Activated CD4-positive, alpha-beta T cell treated with anti-CD3 and anti-CD28 coated beads for 36 hours (primary cell): ENCODE measurements around the gene UGT1A9. TPM values are rescaled to one million over a fixed set of nuclear protein-coding genes. Genes with fewer than 3 reads are reported as not detected.

Source experiments
- ATAC-seq: fragments of 200-7000 bp; cut with Tn5 transposase; one replicate; pipeline ENCODE4 v1.10.0; 2021; ENCODE audit warnings: mild to moderate bottlenecking, moderate library complexity
- CTCF ChIA-PET: fragments of 350-600 bp; sonication (Branson Sonifier 250); formaldehyde crosslinking; loops from one replicate; lab custom pipeline; 2021; ENCODE audit warnings: antibody characterized with exemption; lab: Charles Lee
- POLR2A ChIA-PET: fragments of 350-600 bp; sonication (Branson Sonifier 250); formaldehyde crosslinking; loops from one replicate; lab custom pipeline; 2021; ENCODE audit warnings: antibody characterized with exemption, inconsistent platforms; lab: Charles Lee
- DNase-seq: peaks from one replicate; pipeline ENCODE4 v3.0.0-alpha.2; 2020
- H3K27ac Mint-ChIP-seq: one replicate; pipeline ENCODE4 v1.8.0; 2021; ENCODE audit warnings: mixed read lengths
- H3K27me3 Mint-ChIP-seq: one replicate; pipeline ENCODE4 v1.8.0; 2021; ENCODE audit warnings: mixed read lengths
- H3K36me3 Mint-ChIP-seq: one replicate; pipeline ENCODE4 v1.8.0; 2021; ENCODE audit warnings: low read depth, mixed read lengths
- H3K4me1 Mint-ChIP-seq: one replicate; pipeline ENCODE4 v1.8.0; 2021; ENCODE audit warnings: mixed read lengths
- H3K4me3 Mint-ChIP-seq: one replicate; pipeline ENCODE4 v1.8.0; 2021; ENCODE audit warnings: mild to moderate bottlenecking, moderate library complexity, mixed read lengths
- H3K9me3 Mint-ChIP-seq: one replicate; pipeline ENCODE4 v1.8.0; 2021; ENCODE audit warnings: low read depth, mixed read lengths
- intact Hi-C, 2 experiments: fragments of 100-400 bp; cut with DNase I in 1 of 2; cut with micrococcal nuclease in 1 of 2; formaldehyde crosslinking; loops; one replicate each; pipeline versions ENCODE4 v1.14.2 to v1.15.1; 2022 to 2024; cut with DNase I, micrococcal nuclease
- total RNA-seq, 2 experiments: library from RNA; stranded (reverse); gene quantifications; one replicate each; pipeline ENCODE4 v1.2.3, GENCODE V29; 2021

The UGT1A9 gene
- total RNA-seq, 2 experiments from 2014 or later, result not detected

DNA sequence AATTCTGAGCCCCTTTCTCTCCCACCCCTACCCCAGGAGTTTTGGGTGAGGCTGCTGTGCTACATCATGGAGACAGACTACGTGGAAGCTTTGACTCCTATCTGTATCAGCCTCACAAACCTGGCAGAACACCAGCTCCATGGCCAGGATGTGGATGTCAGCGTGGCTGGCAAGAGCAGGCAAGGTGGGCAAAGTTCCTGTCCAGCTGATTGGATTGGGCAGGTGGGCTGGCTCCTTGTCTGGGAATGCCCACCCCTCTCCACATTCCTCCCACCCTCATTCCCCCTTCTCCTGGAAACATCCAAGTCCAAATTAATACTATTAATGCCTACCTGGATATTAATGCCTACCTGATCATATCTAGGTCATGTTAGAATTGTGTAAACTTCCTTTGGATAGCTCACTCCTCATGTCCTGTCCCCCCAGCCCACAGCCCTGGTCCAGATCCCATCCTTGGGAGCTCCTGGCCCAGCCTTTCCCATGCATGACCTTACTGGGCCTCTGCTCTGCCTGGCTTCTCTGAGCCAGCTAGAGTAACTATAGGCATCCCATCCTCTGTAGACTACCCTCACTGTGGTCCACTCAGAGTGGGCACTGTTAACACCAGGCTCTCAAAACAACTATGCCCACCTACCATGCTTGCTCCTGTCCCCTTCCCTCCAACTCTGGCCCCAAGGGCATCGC lies 130.6 kb downstream of the UGT1A9 start:
- no peak for DNase-seq
- ATAC-seq, result no peak
- CTCF ChIA-PET, result no interaction called here
- no peaks in the 10 kb centered on the region for H3K36me3 Mint-ChIP-seq
- no peak overlapping the region for H3K27ac Mint-ChIP-seq
- peaks cover 9% of the 10 kb centered on the region for H3K27me3 Mint-ChIP-seq
- POLR2A ChIA-PET, result no interaction called here
- H3K4me1 Mint-ChIP-seq, result peaks cover 2% of the 10 kb centered on the region
- no peak overlapping the region for H3K4me3 Mint-ChIP-seq
- intact Hi-C loops, result no loop called here
- H3K9me3 Mint-ChIP-seq, result no peaks in the 10 kb centered on the region

DNA sequence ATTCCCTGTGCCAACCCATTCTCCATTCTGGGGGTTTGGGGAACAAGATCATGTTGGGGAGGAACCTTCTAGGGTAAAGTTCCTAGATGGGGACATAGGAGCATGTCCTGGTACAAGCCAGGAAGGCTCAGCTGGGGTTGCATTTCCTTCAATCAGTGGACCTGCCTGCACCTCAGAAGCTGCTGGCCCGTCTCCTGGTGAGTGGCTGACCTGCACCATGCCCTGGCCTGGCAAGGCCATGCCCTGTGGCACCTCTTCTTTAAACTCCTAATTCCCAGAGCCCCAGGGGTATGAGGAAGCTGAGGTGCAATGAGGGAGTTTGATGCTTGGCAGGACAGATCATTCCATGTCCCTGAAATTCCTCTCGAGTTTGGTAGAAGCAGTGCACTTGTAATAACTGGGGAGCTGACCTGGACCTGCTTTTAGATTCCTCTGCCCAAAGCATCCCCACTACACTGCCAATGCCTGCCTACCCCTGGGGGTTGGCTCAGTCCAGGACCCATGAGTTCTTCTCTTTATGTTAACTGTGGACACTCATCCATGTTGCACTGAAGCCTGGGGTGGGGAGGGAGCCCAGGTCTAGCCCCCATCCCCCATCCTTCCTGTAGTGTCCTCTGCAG lies 131.7 kb downstream of the UGT1A9 start:
- Mint-ChIP-seq H3K9me3 (no peaks in the 10 kb centered on the region), H3K36me3 (no peaks in the 10 kb centered on the region), H3K27ac (no peak overlapping the region), H3K4me1 (peaks cover 2% of the 10 kb centered on the region), H3K4me3 (no peak overlapping the region), H3K27me3 (peaks cover 9% of the 10 kb centered on the region)
- POLR2A ChIA-PET, result no interaction called here
- DNase-seq (no peak), ATAC-seq (no peak)
- intact Hi-C loops, result no loop called here
- CTCF ChIA-PET, result no interaction called here

DNA sequence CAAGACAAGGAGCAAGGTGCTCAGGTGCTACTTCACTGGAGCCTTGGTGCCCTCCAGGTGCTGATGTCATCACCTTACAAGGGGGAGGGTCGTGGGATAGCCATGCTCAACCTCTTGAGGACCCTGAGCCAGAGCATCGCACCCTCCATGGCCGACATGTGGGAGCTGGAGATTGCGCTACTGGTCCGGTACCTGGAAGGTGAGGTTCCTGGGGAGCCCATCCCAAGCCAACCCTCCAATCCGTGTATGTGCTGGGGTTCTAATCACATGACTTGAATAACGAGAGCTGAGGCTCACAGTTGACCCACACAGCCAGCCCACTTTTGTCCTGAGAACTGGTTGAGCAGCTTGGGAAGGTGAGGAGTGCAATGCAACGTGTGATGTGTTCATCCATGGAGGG lies 132.3 kb downstream of the UGT1A9 start:
- Mint-ChIP-seq H3K9me3 (no peaks in the 10 kb centered on the region), H3K4me1 (peaks cover 2% of the 10 kb centered on the region), H3K27me3 (peaks cover 9% of the 10 kb centered on the region), H3K4me3 (no peak overlapping the region), H3K27ac (no peak overlapping the region), H3K36me3 (no peaks in the 10 kb centered on the region)
- no peak for DNase-seq
- no peak for ATAC-seq
- CTCF ChIA-PET, result no interaction called here
- POLR2A ChIA-PET, result no interaction called here
- intact Hi-C loops, result no loop called here

DNA sequence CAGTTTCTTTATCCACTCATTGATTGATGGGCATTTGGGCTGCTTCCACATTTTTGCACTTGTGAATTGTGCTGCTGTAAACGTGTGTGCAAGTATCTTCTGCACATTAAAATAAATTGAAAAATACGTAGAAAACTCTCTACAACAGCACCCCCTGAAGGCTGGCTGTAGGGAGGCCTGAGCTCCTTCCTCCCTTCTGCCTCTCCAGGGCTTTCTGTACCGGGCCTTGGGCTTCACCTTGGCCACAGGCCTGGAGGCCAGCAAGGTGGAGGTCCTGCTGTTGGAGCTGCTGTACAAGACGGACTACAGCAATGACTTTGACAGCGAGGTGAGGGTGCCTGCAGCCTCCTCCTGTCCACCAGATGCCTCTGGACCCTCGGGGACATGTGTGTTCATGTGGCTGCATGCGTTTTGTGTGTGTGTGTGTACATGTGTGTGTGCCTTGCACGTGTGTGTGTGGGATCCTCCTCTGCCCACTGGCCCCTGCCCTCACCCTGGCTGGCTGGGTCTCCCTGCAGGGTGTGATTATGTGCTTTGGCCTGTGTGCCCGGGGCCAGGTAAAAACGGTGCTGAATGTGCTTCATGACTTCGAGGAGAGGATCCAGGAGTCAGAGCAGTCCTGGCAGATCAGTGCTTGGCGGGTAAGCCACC lies 135.6 kb downstream of the UGT1A9 start:
- H3K36me3 Mint-ChIP-seq, result no peaks in the 10 kb centered on the region
- no peak overlapping the region for H3K27ac Mint-ChIP-seq
- ChIA-PET CTCF (interaction anchor here (0.7 kb wide), 1 partner anchor 15 kb away, joined by 3 read pairs; no protein-coding TSS in a partner anchor), POLR2A (no interaction called here)
- H3K4me3 Mint-ChIP-seq, result no peak overlapping the region
- peaks cover 12% of the 10 kb centered on the region for H3K27me3 Mint-ChIP-seq
- no peaks in the 10 kb centered on the region for H3K4me1 Mint-ChIP-seq
- no peaks in the 10 kb centered on the region for H3K9me3 Mint-ChIP-seq
- intact Hi-C loops, result no loop called here
- no peak for ATAC-seq
- peak; percentile 1 for DNase-seq

DNA sequence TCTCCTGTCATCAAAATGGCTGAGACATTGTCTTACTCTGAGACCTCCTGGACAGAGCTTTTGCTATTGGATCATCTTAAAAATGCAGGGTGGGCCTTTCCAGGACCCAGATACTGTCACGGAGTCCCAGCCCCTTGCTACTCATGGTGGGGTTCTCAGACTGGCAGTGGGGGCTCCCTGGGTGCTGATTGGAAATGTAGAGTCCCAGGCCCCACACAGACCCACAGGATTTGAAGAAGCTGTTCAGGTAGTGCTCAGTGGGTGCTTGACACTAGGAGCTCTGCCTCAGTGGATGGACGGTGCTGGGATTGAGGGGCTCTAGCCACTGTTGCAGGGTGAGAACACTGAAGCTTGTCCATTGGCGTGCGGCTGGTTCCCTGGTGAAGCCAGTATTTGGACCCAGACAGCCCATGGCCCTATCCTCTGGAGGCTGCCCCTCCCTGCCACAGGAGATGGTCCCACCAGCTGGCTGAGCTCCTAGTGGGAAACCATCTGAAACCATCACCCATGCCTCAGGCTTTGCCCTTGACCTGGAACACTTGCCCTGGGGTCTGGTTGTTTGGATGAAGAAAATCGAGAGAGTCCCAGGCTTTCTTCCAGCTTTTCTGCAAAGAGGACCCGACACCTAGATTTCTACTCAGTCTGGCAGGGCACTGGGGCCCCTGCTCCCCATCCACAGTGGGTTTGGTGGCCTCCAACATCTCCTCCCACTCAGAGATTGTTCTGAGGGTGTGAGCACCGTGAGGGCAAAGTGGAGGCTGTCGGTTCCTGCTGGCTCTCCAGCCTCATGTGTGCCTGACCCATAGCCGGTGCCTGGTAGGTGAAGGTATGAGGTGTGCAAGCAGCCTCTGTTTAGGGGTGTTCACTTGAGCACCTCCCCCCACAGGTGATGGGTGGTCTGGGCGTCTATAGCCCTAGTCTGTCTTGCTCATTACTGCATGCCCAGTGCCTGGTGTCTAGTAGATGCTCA lies 136.6 kb downstream of the UGT1A9 start:
- ChIA-PET CTCF (interaction anchor here (0.7 kb wide), 1 partner anchor 14 kb away, joined by 3 read pairs; no protein-coding TSS in a partner anchor), POLR2A (no interaction called here)
- no peak for ATAC-seq
- Mint-ChIP-seq H3K4me1 (no peaks in the 10 kb centered on the region), H3K9me3 (no peaks in the 10 kb centered on the region), H3K4me3 (no peak overlapping the region), H3K27ac (no peak overlapping the region), H3K36me3 (no peaks in the 10 kb centered on the region), H3K27me3 (peaks cover 12% of the 10 kb centered on the region)
- DNase-seq, result peak; percentile 1
- intact Hi-C loops, result no loop called here

DNA sequence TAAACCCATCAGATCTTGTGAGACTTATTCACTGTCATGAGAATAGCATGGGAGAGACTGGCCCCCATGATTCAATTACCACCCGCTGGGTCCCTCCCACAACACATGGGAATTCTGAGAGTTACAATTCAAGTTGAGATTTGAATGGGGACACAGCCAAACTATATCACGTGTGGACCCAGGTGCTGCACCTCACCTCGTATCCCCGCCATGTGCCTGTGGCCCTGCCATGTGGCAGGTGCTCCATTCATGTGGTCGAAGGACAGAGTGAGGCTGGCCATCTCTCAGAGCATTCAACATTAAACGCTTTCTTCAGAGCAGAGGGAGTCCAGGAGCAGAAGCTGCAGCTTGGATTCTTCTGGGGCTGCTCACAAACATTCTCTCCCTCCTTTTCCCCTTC lies 138.7 kb downstream of the UGT1A9 start:
- no peaks in the 10 kb centered on the region for H3K36me3 Mint-ChIP-seq
- intact Hi-C loops, result no loop called here
- ATAC-seq, result no peak

DNA sequence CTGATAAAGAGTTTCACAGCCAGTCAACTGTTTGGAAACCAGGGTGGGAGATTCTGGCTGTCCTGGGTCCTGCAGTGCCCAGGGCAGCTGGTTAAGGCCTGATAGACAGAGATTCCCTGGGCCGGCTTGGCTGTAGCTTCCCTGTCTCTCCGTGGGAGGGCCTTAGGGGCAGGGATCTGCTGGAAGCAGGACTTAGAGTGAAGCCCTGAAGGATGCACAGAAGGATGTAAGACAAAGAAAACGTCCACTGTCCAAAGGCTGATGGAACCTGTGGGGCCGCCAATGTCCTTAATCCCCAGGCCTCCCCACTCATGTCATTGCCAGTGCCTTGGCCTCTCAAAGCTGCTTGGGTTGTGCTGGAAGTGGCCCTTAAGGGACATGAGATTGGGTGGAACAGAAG lies 139.4 kb downstream of the UGT1A9 start:
- ChIA-PET CTCF (interaction anchor here (0.8 kb wide), 1 partner anchor 201 kb away, joined by 3 read pairs; no protein-coding TSS in a partner anchor), POLR2A (no interaction called here)
- Mint-ChIP-seq H3K4me3 (no peak overlapping the region), H3K4me1 (no peaks in the 10 kb centered on the region), H3K9me3 (no peaks in the 10 kb centered on the region), H3K36me3 (no peaks in the 10 kb centered on the region), H3K27me3 (peaks cover 8% of the 10 kb centered on the region), H3K27ac (no peak overlapping the region)
- intact Hi-C loops, result no loop called here
- no peak for ATAC-seq
- no peak for DNase-seq

More for the DNA sequence above, 138.7 kb downstream of the UGT1A9 start:
- POLR2A ChIA-PET, result no interaction called here
- Mint-ChIP-seq H3K27me3 (peaks cover 8% of the 10 kb centered on the region), H3K27ac (no peak overlapping the region), H3K4me1 (no peaks in the 10 kb centered on the region), H3K9me3 (no peaks in the 10 kb centered on the region), H3K4me3 (no peak overlapping the region)
- CTCF ChIA-PET, result interaction anchor here (0.8 kb wide), 1 partner anchor 202 kb away, joined by 3 read pairs; no protein-coding TSS in a partner anchor
- no peak for DNase-seq

DNA sequence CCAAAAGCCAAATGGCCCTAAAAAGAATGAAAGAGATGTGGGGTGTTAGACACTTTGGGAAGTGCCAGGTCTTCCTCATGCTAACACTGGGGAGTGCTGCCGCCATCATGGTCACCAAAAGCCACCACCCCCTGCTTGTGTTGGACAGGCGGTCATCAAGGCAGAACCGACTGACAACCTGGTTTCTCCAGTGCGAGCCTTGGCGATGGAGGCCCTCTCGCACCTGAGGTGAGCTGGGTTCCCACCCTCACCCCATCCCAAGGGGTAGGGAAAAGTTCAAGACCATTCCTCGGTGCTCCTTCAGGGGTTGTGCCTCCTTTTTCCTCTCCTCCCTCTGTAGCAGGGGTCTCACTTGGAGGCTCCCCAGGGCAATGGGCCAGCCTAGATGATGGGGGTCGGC lies 140.0 kb downstream of the UGT1A9 start:
- intact Hi-C loops, result no loop called here
- Mint-ChIP-seq H3K4me3 (no peak overlapping the region), H3K4me1 (no peaks in the 10 kb centered on the region), H3K27me3 (peaks cover 8% of the 10 kb centered on the region), H3K27ac (no peak overlapping the region), H3K36me3 (no peaks in the 10 kb centered on the region), H3K9me3 (no peaks in the 10 kb centered on the region)
- ChIA-PET CTCF (no interaction called here), POLR2A (no interaction called here)
- DNase-seq, result peak; percentile 2
- ATAC-seq, result no peak

DNA sequence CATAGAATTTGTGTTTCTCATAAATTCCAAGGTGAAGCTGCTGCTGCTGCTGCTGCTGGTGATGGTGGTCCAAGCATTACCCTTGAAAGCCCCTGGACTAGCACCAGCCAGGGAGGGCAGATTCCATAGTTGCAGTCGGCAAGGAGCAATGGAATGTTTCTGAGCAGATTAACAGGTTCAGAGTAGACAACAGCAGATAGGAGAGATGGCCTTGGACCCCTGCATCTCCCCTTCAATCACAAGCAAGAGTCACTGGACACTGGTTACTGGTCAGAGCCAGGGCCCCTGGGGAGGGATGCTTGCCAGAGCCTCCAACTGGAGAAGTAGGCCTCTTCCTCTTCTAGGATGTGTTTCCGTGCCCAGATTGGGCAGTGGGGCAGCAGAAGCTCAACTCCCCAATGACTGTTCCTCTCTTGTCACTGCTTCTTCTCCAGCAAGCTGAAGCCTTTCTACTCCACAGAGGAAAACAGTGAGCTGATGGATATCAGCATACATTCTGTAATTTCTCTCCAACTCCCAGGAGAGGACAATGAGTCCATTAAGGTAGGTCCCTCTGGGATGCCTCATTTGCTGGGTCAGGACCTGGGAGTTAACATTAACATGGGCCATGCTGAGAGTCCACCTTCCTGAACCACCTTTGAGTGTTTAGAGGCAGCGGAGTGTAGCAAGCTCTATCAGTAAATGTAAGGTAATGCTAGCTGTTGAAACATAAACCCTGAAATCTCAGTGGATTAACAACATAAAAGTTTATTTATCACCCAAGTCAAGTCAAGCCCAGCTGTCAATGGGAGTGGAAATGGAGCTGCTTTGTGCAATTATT lies 141.7 kb downstream of the UGT1A9 start:
- intact Hi-C loops, result no loop called here
- no peak overlapping the region for H3K4me3 Mint-ChIP-seq
- no peaks in the 10 kb centered on the region for H3K4me1 Mint-ChIP-seq
- ChIA-PET POLR2A (interaction anchor here (0.5 kb wide), 1 partner anchor 785 kb away, joined by 3 read pairs; no protein-coding TSS in a partner anchor), CTCF (interaction anchor here (0.7 kb wide), 1 partner anchor 919 kb away, joined by 4 read pairs; no protein-coding TSS in a partner anchor)
- ATAC-seq (no peak), DNase-seq (peak; percentile 1)
- H3K27me3 Mint-ChIP-seq, result peaks cover 9% of the 10 kb centered on the region
- no peak overlapping the region for H3K27ac Mint-ChIP-seq
- no peaks in the 10 kb centered on the region for H3K9me3 Mint-ChIP-seq
- no peaks in the 10 kb centered on the region for H3K36me3 Mint-ChIP-seq

DNA sequence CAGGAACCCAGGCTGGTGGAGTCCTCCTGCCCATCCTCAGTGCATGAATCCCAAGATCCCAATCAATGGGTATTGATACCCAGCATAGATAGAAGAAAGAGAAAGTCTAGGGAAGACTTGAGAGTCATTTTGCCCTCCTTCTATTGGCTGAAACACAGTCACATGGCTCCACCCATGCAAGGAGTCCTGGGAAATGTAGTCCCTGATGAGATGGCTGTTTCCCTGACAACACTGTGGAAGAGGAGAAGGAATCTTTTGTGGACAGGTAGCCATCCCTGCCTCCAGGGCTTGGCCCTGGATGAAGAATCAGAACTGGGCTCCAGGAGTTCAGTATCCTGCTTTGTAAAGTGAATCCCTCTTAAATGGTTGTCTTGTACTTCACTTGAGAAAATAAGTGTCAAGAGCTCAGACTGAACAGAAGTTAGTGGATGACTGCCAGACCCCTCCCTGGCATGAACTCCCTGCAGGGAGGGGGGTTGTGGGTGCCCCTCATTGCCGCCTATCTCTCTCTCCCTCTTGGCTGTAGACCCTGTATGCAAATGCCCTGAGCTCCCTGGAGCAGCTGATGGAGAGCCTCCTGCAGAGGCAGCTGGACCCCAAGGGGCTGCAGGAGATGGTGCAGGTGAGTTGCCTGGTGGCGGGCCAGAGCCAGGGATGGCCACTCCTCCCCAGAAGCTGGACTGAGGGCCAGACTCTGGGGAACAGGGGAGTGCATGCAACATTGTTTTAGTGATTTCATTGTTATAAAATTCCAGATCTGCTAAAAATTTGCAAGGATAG lies 142.5 kb downstream of the UGT1A9 start:
- Mint-ChIP-seq H3K9me3 (no peaks in the 10 kb centered on the region), H3K4me3 (no peak overlapping the region), H3K36me3 (no peaks in the 10 kb centered on the region), H3K27ac (no peak overlapping the region), H3K27me3 (peaks cover 9% of the 10 kb centered on the region), H3K4me1 (no peaks in the 10 kb centered on the region)
- ChIA-PET POLR2A (interaction anchor here (0.5 to 0.7 kb wide), 2 partner anchors 224 to 786 kb away, joined by 3 read pairs; no protein-coding TSS in a partner anchor), CTCF (no interaction called here)
- intact Hi-C loops, result no loop called here
- ATAC-seq (peak; percentile 39), DNase-seq (peak; percentile 4)
